NCI-H1694 treated with DMSO at 0.1 percent for 48 hours (cell line): ENCODE results near the gene HRAS.

Source experiments
- DNase-seq: peaks from one replicate; lab custom pipeline; 2025; lab: John Stamatoyannopoulos, UW

Gene HRAS

GRCh38 chr11:494761-495536, 40.4 kb downstream of the HRAS start:
- DNase-seq: no peak

GRCh38 chr11:492427-493226, 42.7 kb downstream of the HRAS start:
- no peak for DNase-seq

GRCh38 chr11:491358-491757, 44.0 kb downstream of the HRAS start:
- no peak for DNase-seq

GRCh38 chr11:490930-491260, 44.5 kb downstream of the HRAS start:
- no peak for DNase-seq

GRCh38 chr11:490186-490929, 45.0 kb downstream of the HRAS start:
- DNase-seq: no peak

- DNase-seq: no peak
Observed at GRCh38 chr11:489610-490185, 45.7 kb downstream of the HRAS start.

GRCh38 chr11:488992-489391, 46.4 kb downstream of the HRAS start:
- DNase-seq: no peak

GRCh38 chr11:488579-488978, 46.8 kb downstream of the HRAS start:
- DNase-seq: no peak

GRCh38 chr11:488062-488461, 47.3 kb downstream of the HRAS start:
- no peak for DNase-seq

GRCh38 chr11:487571-488021, 47.8 kb downstream of the HRAS start:
- DNase-seq: no peak

GRCh38 chr11:486189-486588, 49.2 kb downstream of the HRAS start:
- no peak for DNase-seq

- DNase-seq: no peak
Observed at GRCh38 chr11:484616-485015, 50.8 kb downstream of the HRAS start.
